HEK293 (cell line): Measurements from ENCODE around the gene HSPB6.

ENCODE experiments used
- CTCF ChIA-PET: fragments of 350-600 bp; formaldehyde crosslinking; extraction: SDS; loops from one replicate; lab custom pipeline; 2021; ENCODE audit warnings: antibody characterized with exemption; lab: Yijun Ruan, JAX
- POLR2A ChIA-PET: fragments of 300-600 bp; formaldehyde crosslinking; extraction: SDS; loops from one replicate; lab custom pipeline; 2020; ENCODE audit warnings: antibody characterized with exemption, inconsistent platforms; lab: Yijun Ruan, JAX
- H3K27ac ChIP-seq: fragments of 200-500 bp; sonication (Bioruptor generic); 2 replicates; pipeline ENCODE4 v1.5.1; 2014; ENCODE audit warnings: low read depth, low read length, control low read depth, inconsistent platforms; ENCODE audit errors: extremely low read depth
- H3K36me3 ChIP-seq, 2 experiments: fragments of 200-500 bp in 1 of 2; sonication (Bioruptor generic) in 1 of 2; 1 replicate in 1 of 2; 2 replicates in 1 of 2; pipeline ENCODE4 v1.5.1; 2014 to 2017; ENCODE audit warnings: inconsistent platforms in 2 of 2, low read length in 2 of 2; ENCODE audit not compliant: control insufficient read depth in 2 of 2, insufficient read depth in 1 of 2
- H3K4me1 ChIP-seq: fragments of 200-500 bp; sonication (Bioruptor generic); 2 replicates; pipeline ENCODE4 v1.5.1; 2014; ENCODE audit warnings: mild to moderate bottlenecking, low read length, inconsistent platforms; ENCODE audit not compliant: control insufficient read depth, insufficient read depth
- H3K4me3 ChIP-seq: 2 replicates; pipeline ENCODE4 v1.5.1; 2011; ENCODE audit warnings: low read depth, mild to moderate bottlenecking, control low read depth, low read length, moderate library complexity
- H3K9me3 ChIP-seq: fragments of 200-500 bp; sonication (Bioruptor generic); 2 replicates; pipeline ENCODE4 v1.5.1; 2014; ENCODE audit warnings: low read depth, low read length, inconsistent platforms; ENCODE audit not compliant: control insufficient read depth, insufficient read depth
- HIC1 ChIP-seq: fragments of 450-650 bp; formaldehyde crosslinking; IDR thresholded peaks from 2 replicates; pipeline ENCODE4 v1.5.1; 2016; ENCODE audit warnings: missing biosample characterization, missing genetic modification characterization
- HOXC10 ChIP-seq: sonication (generic); formaldehyde crosslinking; IDR thresholded peaks from 2 replicates; pipeline ENCODE4 v1.8.1; 2023; ENCODE audit warnings: mild to moderate bottlenecking, missing genetic modification reagents
- RBAK ChIP-seq: fragments of 450-650 bp; formaldehyde crosslinking; IDR thresholded peaks from 2 replicates; pipeline ENCODE4 v1.5.1; 2016; ENCODE audit warnings: missing biosample characterization, missing genetic modification characterization
- REPIN1 ChIP-seq: fragments of 450-650 bp; formaldehyde crosslinking; IDR thresholded peaks from 2 replicates; pipeline ENCODE4 v1.5.1; 2017; ENCODE audit warnings: missing biosample characterization, missing genetic modification characterization, low read depth
- SCRT1 ChIP-seq: fragments of 450-650 bp; formaldehyde crosslinking; IDR thresholded peaks from 2 replicates; pipeline ENCODE4 v1.5.1; 2016; ENCODE audit warnings: missing biosample characterization, missing genetic modification characterization, borderline replicate concordance
- SCRT2 ChIP-seq: fragments of 450-650 bp; formaldehyde crosslinking; IDR thresholded peaks from 2 replicates; pipeline ENCODE4 v1.5.1; 2016; ENCODE audit warnings: missing biosample characterization, missing genetic modification characterization
- WT1 ChIP-seq: fragments of 450-650 bp; formaldehyde crosslinking; IDR thresholded peaks from 2 replicates; pipeline ENCODE4 v1.5.1; 2016; ENCODE audit warnings: missing biosample characterization, missing genetic modification characterization
- ZBTB26 ChIP-seq: fragments of 450-650 bp; formaldehyde crosslinking; optimal IDR thresholded peaks from 2 replicates; pipeline ENCODE3; 2016; ENCODE audit warnings: missing biosample characterization, mild to moderate bottlenecking, missing genetic modification characterization
- ZBTB48 ChIP-seq: fragments of 450-650 bp; formaldehyde crosslinking; IDR thresholded peaks from 2 replicates; pipeline ENCODE4 v1.5.1; 2016; ENCODE audit warnings: missing biosample characterization, missing genetic modification characterization
- ZBTB6 ChIP-seq: fragments of 450-650 bp; formaldehyde crosslinking; IDR thresholded peaks from 2 replicates; pipeline ENCODE4 v1.5.1; 2017; ENCODE audit warnings: missing biosample characterization, missing genetic modification characterization
- ZFP37 ChIP-seq: fragments of 450-650 bp; formaldehyde crosslinking; IDR thresholded peaks from 2 replicates; pipeline ENCODE4 v1.5.1; 2016; ENCODE audit warnings: missing biosample characterization, missing genetic modification characterization
- ZNF121 ChIP-seq: fragments of 450-650 bp; formaldehyde crosslinking; IDR thresholded peaks from 2 replicates; pipeline ENCODE4 v1.5.1; 2016; ENCODE audit warnings: missing biosample characterization, missing genetic modification characterization
- ZNF132 ChIP-seq: fragments of 450-650 bp; formaldehyde crosslinking; IDR thresholded peaks from 2 replicates; pipeline ENCODE4 v1.5.1; 2017; ENCODE audit warnings: missing biosample characterization, missing genetic modification characterization, borderline replicate concordance
- ZNF155 ChIP-seq: fragments of 450-650 bp; formaldehyde crosslinking; IDR thresholded peaks from 2 replicates; pipeline ENCODE4 v1.5.1; 2016; ENCODE audit warnings: missing biosample characterization, missing genetic modification characterization
- ZNF16 ChIP-seq: fragments of 450-650 bp; formaldehyde crosslinking; IDR thresholded peaks from 2 replicates; pipeline ENCODE4 v1.5.1; 2016; ENCODE audit warnings: low read depth, missing biosample characterization, missing genetic modification characterization
- ZNF362 ChIP-seq: fragments of 450-650 bp; formaldehyde crosslinking; IDR thresholded peaks from 2 replicates; pipeline ENCODE4 v1.5.1; 2016; ENCODE audit warnings: missing biosample characterization, missing genetic modification characterization
- ZNF544 ChIP-seq: fragments of 450-650 bp; formaldehyde crosslinking; IDR thresholded peaks from 2 replicates; pipeline ENCODE4 v1.5.0; 2017; ENCODE audit warnings: missing biosample characterization, missing genetic modification characterization
- ZNF561 ChIP-seq: fragments of 450-650 bp; IDR thresholded peaks from 2 replicates; pipeline ENCODE4 v1.5.1; 2018; ENCODE audit warnings: missing biosample characterization, missing genetic modification characterization, borderline replicate concordance
- ZNF585B ChIP-seq: fragments of 450-650 bp; formaldehyde crosslinking; IDR thresholded peaks from 2 replicates; pipeline ENCODE4 v1.5.1; 2016; ENCODE audit warnings: missing biosample characterization, missing genetic modification characterization
- ZNF639 ChIP-seq: fragments of 450-650 bp; formaldehyde crosslinking; IDR thresholded peaks from 2 replicates; pipeline ENCODE4 v1.5.1; 2016; ENCODE audit warnings: missing biosample characterization, missing genetic modification characterization
- ZNF664 ChIP-seq: fragments of 450-650 bp; formaldehyde crosslinking; IDR thresholded peaks from 2 replicates; pipeline ENCODE4 v1.5.1; 2016; ENCODE audit warnings: missing biosample characterization, missing genetic modification characterization
- ZNF76 ChIP-seq: fragments of 450-650 bp; formaldehyde crosslinking; IDR thresholded peaks from 2 replicates; pipeline ENCODE4; 2016; ENCODE audit warnings: low read depth, missing biosample characterization, missing genetic modification characterization, borderline replicate concordance

Gene HSPB6

GRCh38 chr19:35766571-35767104, 9.8 kb upstream of the HSPB6 start:
- H3K4me1 ChIP-seq: peaks cover 7% of the 10 kb centered on the region; the same call in 1 of the 2 replicates
- H3K36me3 ChIP-seq: peaks cover 61 to 94% of the 10 kb centered on the region in 2 experiments
- H3K27ac ChIP-seq: no peak overlapping the region
- ChIA-PET POLR2A (interaction anchor here (0.7 to 3.7 kb wide), 6 partner anchors 10 to 36 kb away, joined by 3 to 26 read pairs (median 6); partner anchors contain the start of genes HSPB6 and LIN37), CTCF (no interaction called here)
- TF ChIP-seq ZNF155: no peak
- no peak for TF ChIP-seq ZNF132
- no peak for TF ChIP-seq ZNF585B
- TF ChIP-seq ZNF362 (tag by site-specific recombination): no peak
- TF ChIP-seq ZBTB26: no peak
- H3K4me3 ChIP-seq: no peak overlapping the region
- no peaks in the 10 kb centered on the region for H3K9me3 ChIP-seq

- H3K36me3 ChIP-seq: peaks cover 79 to 98% of the 10 kb centered on the region in 2 experiments
- TF ChIP-seq HIC1 (tag by site-specific recombination): 0 out of 2 replicates have a peak, but pooled peaks have one; percentile 61
- TF ChIP-seq SCRT2 (tag by site-specific recombination): peak; percentile 92
- no peak for TF ChIP-seq HOXC10 (CRISPR knock-in tag)
- no peak for TF ChIP-seq ZNF76 (tag by site-specific recombination)
- TF ChIP-seq SCRT1 (tag by site-specific recombination): peak; percentile 45; the same call in 1 of the 2 replicates
- no peak for TF ChIP-seq RBAK (tag by site-specific recombination)
- peak overlapping the region; percentile 46; the same call in 1 of the 2 replicates for H3K27ac ChIP-seq
- ChIA-PET POLR2A (interaction anchor here (0.6 to 3.7 kb wide), 5 partner anchors 8 to 55 kb away, joined by 3 to 26 read pairs (median 6); partner anchors contain the start of genes HSPB6 and LIN37), CTCF (interaction anchor here (0.6 to 0.7 kb wide), 3 partner anchors 10 to 1360 kb away, joined by 3 read pairs; no protein-coding TSS in a partner anchor)
- no peaks in the 10 kb centered on the region; the same call in 1 of the 2 replicates for H3K4me1 ChIP-seq
- H3K4me3 ChIP-seq: no peak overlapping the region
- H3K9me3 ChIP-seq: no peaks in the 10 kb centered on the region
Observed at GRCh38 chr19:35764432-35765315, 7.8 kb upstream of the HSPB6 start.

- Histone ChIP-seq H3K36me3 (peaks cover 61 to 67% of the 10 kb centered on the region in 2 experiments), H3K4me3 (no peak overlapping the region), H3K9me3 (no peaks in the 10 kb centered on the region), H3K27ac (no peak overlapping the region), H3K4me1 (peaks cover 15% of the 10 kb centered on the region)
- CTCF ChIA-PET: no interaction called here
- POLR2A ChIA-PET: interaction anchor here (1.4 to 4.7 kb wide), 5 partner anchors 12 to 21 kb away, joined by 3 to 29 read pairs (median 8); partner anchors contain the start of genes LIN37, PSENEN and U2AF1L4
- TF ChIP-seq ZNF639 (tag by site-specific recombination) (no peak), ZNF561 (tag by site-specific recombination) (no peak), ZBTB6 (tag by site-specific recombination) (no peak), ZBTB48 (tag by site-specific recombination) (no peak), ZNF585B (no peak), REPIN1 (tag by site-specific recombination) (no peak), ZNF664 (no peak), ZNF544 (tag by site-specific recombination) (no peak), ZNF16 (tag by site-specific recombination) (no peak), WT1 (no peak), ZNF121 (tag by site-specific recombination) (peak; percentile 46; the same call in 1 of the 2 replicates), ZFP37 (tag by site-specific recombination) (0 out of 2 replicates have a peak, but pooled peaks have one; percentile 2)
Observed at GRCh38 chr19:35760711-35761349, 4.0 kb upstream of the HSPB6 start.
